Measurements from ENCODE around the gene DNAI7. TPM values are rescaled to one million over a fixed set of nuclear protein-coding genes. Genes with fewer than 3 reads are reported as not detected.

DNAI7 gene, protein sequence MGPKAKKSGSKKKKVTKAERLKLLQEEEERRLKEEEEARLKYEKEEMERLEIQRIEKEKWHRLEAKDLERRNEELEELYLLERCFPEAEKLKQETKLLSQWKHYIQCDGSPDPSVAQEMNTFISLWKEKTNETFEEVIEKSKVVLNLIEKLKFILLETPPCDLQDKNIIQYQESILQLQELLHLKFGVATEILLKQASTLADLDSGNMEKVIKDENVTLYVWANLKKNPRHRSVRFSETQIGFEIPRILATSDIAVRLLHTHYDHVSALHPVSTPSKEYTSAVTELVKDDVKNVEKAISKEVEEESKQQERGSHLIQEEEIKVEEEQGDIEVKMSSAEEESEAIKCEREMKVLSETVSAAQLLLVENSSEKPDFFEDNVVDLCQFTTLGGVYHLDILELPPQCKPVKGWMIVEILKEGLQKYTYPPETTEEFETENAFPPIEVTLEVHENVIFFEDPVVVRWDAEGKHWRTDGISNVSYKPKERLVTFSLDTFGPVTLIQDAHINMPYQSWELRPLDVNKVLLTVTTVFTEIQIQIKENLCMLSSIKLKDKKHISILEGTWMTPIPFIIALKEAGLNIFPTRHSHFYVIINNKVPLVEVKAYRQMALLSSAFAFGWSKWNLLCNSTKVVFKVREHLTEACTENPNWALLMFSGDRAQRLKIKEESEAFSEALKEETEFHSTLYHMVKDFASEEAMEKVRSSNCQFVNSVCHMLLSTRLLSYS
- total RNA-seq, result not detected

- ATAC-seq, result peak; percentile 99
These were observed at the start of gene DNAI7, which contains the start of gene ETFRF1 for GRCh38 chr12:25195056-25195971. Gene DNAI7 (minus strand): TSS chr12:25195160. CDS start chr12:25195078, 82 bp downstream. Gene ETFRF1 (plus strand): TSS chr12:25195237. CDS start chr12:25203957, 8,720 bp downstream.

GRCh38 chr12:25243680-25243990 lies 48.7 kb upstream of the DNAI7 start:
- no peak for ATAC-seq

DNA sequence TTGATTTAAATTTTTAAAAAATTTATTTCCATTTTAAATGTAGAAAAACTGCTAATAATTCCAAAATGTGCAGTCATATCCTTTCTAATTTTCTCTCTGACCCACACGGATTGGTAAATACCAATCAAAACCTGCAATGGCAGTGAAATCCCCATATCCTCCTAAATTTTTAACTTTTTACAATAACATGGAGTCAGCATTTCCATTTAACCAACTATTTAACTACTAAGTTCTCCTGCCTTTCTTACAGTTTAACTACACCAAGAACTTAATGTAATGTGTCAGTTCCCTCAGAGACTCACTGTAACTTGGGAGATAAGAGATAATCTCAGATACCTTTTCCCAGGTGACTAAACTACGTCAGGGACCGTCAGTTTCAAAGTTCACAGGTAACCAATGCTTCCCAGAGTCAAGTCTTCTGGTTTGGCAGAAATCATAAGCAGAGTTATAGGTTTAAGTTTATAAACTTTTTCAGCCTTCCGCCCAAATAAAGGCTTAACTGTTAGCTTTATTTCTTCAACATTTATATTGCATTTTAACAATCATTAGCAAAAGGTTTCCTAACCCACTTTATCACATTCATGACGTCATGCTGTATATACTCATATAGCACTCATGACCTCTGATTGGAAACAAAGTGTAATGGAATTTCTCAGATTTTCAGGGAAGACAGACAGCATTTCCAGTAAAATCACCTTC lies 48.2 kb upstream of the DNAI7 start:
- no peak for ATAC-seq

GRCh38 chr12:25241167-25242020 lies 46.4 kb upstream of the DNAI7 start:
- ATAC-seq, result no peak

GRCh38 chr12:25236626-25237025 lies 41.7 kb upstream of the DNAI7 start:
- no peak for ATAC-seq

- ATAC-seq, result no peak
These were observed 41.2 kb upstream of the DNAI7 start for GRCh38 chr12:25236190-25236589.

- ATAC-seq, result no peak
These were observed 18.4 kb upstream of the DNAI7 start for GRCh38 chr12:25213338-25213737.

GRCh38 chr12:25208554-25208953 lies 13.6 kb upstream of the DNAI7 start:
- no peak for ATAC-seq

GRCh38 chr12:25207846-25208245 lies 12.9 kb upstream of the DNAI7 start:
- ATAC-seq, result no peak

GRCh38 chr12:25207411-25207810 lies 12.5 kb upstream of the DNAI7 start:
- no peak for ATAC-seq

DNA sequence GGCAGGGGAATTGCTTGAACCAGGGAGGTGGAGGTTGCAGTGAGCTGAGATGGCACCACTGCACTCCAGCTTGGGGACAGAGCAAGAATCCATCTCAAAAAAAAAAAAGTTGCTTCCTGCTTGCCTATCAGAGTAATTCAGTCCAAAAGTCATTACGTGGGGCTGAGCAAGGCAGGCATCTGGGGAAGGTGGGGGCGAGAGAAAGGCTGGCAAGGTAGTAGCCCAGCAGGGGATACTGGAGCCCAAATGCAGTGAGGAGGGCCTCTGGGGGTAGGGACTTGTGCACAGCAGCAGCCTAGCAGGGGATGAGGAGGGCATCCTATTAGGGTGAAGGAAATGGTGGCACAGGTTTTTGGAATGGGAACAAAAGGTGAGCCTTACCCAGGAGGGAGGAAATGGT lies 7.2 kb upstream of the DNAI7 start:
- no peak for ATAC-seq

DNA sequence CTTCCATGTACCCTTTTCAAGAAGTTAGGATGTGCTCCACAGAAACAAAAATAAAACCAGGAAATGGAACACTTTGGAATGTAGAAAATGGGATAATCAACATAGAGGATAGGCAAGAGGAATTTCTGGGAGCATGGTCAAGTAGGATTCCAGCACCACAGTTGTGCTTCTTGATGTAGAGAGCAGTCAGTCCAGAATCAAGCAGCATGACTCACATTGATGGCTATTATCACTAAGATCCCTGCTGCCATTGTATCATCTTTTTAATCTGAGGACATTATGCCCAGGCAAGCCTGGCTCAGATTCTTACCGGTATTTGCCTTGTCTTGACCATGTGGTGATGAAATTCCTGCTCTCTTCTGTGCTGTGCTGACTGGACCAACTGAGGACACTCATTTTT lies 5.7 kb upstream of the DNAI7 start:
- no peak for ATAC-seq

- no peak for ATAC-seq
These were observed 2.6 kb upstream of the DNAI7 start for GRCh38 chr12:25197608-25198007.

- ATAC-seq, result no peak
These were observed 271 bp downstream of the DNAI7 start for GRCh38 chr12:25194722-25195055.

- ATAC-seq, result no peak
These were observed 746 bp downstream of the DNAI7 start for GRCh38 chr12:25194214-25194613.

DNA sequence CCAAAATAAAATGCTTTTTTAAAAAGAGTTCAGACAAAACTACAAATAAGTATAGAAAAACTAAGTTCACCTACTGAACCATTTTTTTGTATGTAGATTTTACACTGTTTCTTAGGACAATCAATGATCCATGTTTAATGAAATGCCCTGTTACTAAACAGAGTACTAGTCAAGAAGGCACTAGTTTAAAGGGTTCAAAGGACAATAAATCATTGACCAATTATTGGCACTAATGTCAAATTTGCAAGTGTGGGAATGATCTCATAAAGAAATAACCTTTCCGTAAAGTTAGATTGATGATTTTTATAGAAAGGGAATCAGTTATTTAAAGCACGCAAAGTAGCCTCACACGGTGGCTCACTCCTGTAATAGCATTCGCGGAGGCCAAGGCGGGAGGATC lies 4.2 kb downstream of the DNAI7 start:
- ATAC-seq, result no peak

DNA sequence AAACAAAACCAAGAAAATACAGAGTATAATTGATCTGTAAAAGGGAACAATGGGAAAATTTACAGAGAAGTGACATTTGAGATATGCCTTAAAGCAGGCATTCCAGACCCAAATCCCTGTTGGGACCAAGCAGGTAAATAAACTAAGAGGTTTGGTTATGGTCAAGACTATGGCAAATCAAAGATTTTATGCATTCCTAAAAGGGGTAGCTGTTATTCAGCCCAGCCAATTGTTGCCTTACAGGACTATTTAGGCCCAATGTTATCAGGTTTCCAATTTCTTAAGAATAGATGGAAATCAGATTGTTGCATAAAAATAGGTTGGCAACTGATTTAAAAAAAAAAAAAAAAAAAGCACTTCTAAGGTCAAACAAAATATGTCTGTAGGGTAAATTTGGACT lies 5.3 kb downstream of the DNAI7 start:
- no peak for ATAC-seq

DNA sequence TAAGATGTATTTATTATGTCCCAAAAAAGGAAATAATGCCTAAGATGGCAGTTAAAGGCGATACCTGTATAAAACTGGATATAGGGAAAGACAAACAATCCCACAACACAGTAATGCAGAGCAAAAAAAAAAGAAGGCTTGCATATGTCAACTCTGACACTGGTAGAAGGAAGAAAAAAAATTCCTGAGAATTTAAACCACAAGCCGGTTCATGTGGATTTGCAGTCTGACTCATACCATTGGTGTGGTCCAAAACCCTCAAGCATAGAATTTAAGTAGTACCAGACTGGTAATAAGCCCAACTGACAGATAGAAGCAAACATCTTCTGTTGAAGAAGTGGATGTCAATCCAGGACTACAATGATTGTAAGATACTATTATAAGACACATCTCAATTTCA lies 7.2 kb downstream of the DNAI7 start:
- peak; percentile 68 for ATAC-seq

- ATAC-seq, result no peak
These were observed 8.1 kb downstream of the DNAI7 start for GRCh38 chr12:25186788-25187402.

DNA sequence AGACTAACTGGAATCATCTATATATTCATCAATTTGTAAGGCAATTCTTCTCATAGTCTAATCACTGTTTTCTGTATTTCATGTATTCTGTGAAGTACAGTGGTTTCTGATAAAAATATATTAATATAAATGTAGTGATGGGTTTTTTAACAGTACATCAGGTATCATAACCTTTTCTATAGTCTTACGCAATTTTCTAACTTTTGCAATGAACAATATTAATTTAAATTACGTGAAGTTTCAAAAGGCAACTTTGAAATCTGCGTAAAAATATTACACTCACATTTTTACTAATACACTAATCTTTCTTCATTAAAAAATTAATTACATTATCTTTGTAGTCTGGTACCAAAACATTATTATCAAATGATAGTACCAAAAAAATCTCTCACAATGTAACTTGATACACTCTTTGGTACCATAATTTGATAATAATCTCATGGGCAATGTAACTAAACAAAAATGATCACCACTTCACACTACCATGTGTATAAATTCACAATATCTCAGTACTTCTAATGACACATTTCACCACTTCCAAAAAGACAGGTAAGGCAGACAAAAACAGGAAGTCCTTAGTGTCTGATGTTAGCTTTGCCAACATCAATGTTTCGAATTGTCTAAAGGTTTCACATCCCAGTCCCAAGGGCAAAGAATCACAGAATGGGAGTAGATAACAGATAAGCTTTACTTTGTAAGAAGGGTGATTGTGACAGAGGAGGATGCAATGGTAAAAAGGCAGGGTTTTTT lies 8.7 kb downstream of the DNAI7 start:
- no peak for ATAC-seq
